HepG2 (cell line): ENCODE data around the gene CMKLR1. TPM values are rescaled to one million over a fixed set of nuclear protein-coding genes. Genes with fewer than 3 reads are reported as not detected.

Source experiments
- ATAC-seq: fragments of 200-7000 bp; cut with Tn5 transposase; 3 replicates; pipeline ENCODE4 v1.9.1; 2020; ENCODE audit warnings: mild to moderate bottlenecking, moderate library complexity
- BruUV-seq: library from RNA; stranded (reverse); fragments of 400-500 nt; replicated peaks from 2 replicates; lab custom pipeline; 2021; lab: Mats Ljungman, UMichigan
- CTCF ChIA-PET: fragments of 300-600 bp; formaldehyde crosslinking; extraction: SDS; loops from one replicate; lab custom pipeline; 2021; ENCODE audit warnings: low total read pairs, inconsistent platforms, low intra/inter-chr PET ratio; lab: Yijun Ruan, JAX
- POLR2A ChIA-PET: fragments of 350-600 bp; sonication (Branson Sonifier 250); formaldehyde crosslinking; loops from one replicate; lab custom pipeline; 2020; ENCODE audit warnings: antibody characterized with exemption, inconsistent platforms; lab: Yijun Ruan, JAX
- DNase-seq: peaks from one replicate; pipeline ENCODE4 v3.0.0-alpha.2; 2015; ENCODE audit warnings: low spot score
- FAIRE-seq: peaks from 3 replicates; lab custom pipeline; 2011; peaks lifted over from hg19 to GRCh38; lab: Jason Lieb, UNC
- H2AFZ ChIP-seq: one replicate; pipeline ENCODE4 v1.6.1; 2011; ENCODE audit warnings: low read length, inconsistent platforms
- H3K27ac ChIP-seq: fragments of 300-600 bp; 3 replicates; pipeline ENCODE4 v1.8.0; 2011; ENCODE audit warnings: mixed run types, mild to moderate bottlenecking, mixed read lengths, low read length, inconsistent platforms; ENCODE audit not compliant: insufficient read depth; ENCODE audit errors: extremely low read length
- H3K27me3 ChIP-seq, 2 experiments: fragments of 200-600 bp in 1 of 2; 2 replicates in 1 of 2; 3 replicates in 1 of 2; pipeline versions ENCODE4 v1.6.0 to v1.8.0; 2011; ENCODE audit warnings: low read length in 2 of 2, mild to moderate bottlenecking in 2 of 2, moderate library complexity in 2 of 2, inconsistent platforms in 1 of 2; ENCODE audit not compliant: insufficient read depth in 2 of 2, control insufficient read depth in 1 of 2
- H3K36me3 ChIP-seq, 2 experiments: fragments of 200-600 bp in 1 of 2; replicated peaks in 1 of 2; 2 replicates in 1 of 2; 3 replicates in 1 of 2; pipeline versions ENCODE4 v1.5.1 to v1.8.0; 2011; ENCODE audit warnings: low read length in 2 of 2, inconsistent platforms in 1 of 2; ENCODE audit not compliant: insufficient read depth in 2 of 2, control insufficient read depth in 1 of 2
- H3K4me1 ChIP-seq: 2 replicates; pipeline ENCODE4 v1.5.1; 2012; ENCODE audit warnings: low read length, inconsistent platforms; ENCODE audit not compliant: insufficient read depth
- H3K4me2 ChIP-seq: 2 replicates; pipeline ENCODE4 v1.6.0; 2011; ENCODE audit warnings: low read depth, low read length, inconsistent platforms
- H3K4me3 ChIP-seq, 3 experiments: fragments of 200-600 bp in 1 of 3; sonication (generic), shearing (Covaris generic) in 1 of 3; replicated peaks in 1 of 3; 2 replicates each; pipeline ENCODE4 v1.5.1; 2011 to 2016; ENCODE audit warnings: low read length in 3 of 3, inconsistent platforms in 2 of 3, low read depth in 2 of 3, mild to moderate bottlenecking in 2 of 3, control low read depth in 1 of 3, mixed read lengths in 1 of 3; ENCODE audit not compliant: insufficient read depth in 1 of 3
- H3K79me2 ChIP-seq: one replicate; pipeline ENCODE4 v1.6.1; 2011; ENCODE audit warnings: low read length, inconsistent platforms; ENCODE audit not compliant: insufficient read depth
- H3K9ac ChIP-seq: 2 replicates; pipeline ENCODE4 v1.6.0; 2011; ENCODE audit warnings: mild to moderate bottlenecking, low read depth, low read length, inconsistent platforms; ENCODE audit not compliant: insufficient read depth
- H3K9me3 ChIP-seq: 2 replicates; pipeline ENCODE4 v1.5.1; 2012; ENCODE audit warnings: mild to moderate bottlenecking, low read length
- H4K20me1 ChIP-seq: 2 replicates; pipeline ENCODE4 v1.6.0; 2011; ENCODE audit warnings: inconsistent platforms, mild to moderate bottlenecking, low read length, moderate library complexity; ENCODE audit not compliant: insufficient read depth
- EHMT2 ChIP-seq: fragments of 200-600 bp; sonication (generic); IDR thresholded peaks from 2 replicates; pipeline ENCODE4 v1.7.0; 2017; ENCODE audit warnings: antibody characterized with exemption, low read depth, low read length, borderline replicate concordance
- MIER2 ChIP-seq: IDR thresholded peaks from 2 replicates; pipeline ENCODE4 v1.6.1; 2016; ENCODE audit warnings: missing biosample characterization, missing genetic modification reagents
- REST ChIP-seq, 2 experiments: IDR thresholded peaks; 2 replicates each; pipeline ENCODE4 v1.6.1; 2011 to 2012; ENCODE audit warnings: low read length in 2 of 2, borderline replicate concordance in 1 of 2, low read depth in 1 of 2, mild to moderate bottlenecking in 1 of 2, moderate library complexity in 1 of 2
- ZHX1 ChIP-seq: sonication (generic); formaldehyde crosslinking; IDR thresholded peaks from 2 replicates; pipeline ENCODE4 v1.8.1; 2022; ENCODE audit warnings: low read depth, mild to moderate bottlenecking, missing genetic modification reagents
- ZNF207 ChIP-seq: fragments of 450-650 bp; IDR thresholded peaks from 2 replicates; pipeline ENCODE4 v1.6.1; 2016; ENCODE audit warnings: antibody characterized with exemption, borderline replicate concordance
- ZNF350 ChIP-seq: sonication (generic); formaldehyde crosslinking; IDR thresholded peaks from 2 replicates; pipeline ENCODE4 v1.4.0; 2020; ENCODE audit warnings: mild to moderate bottlenecking, low read depth, missing genetic modification reagents, borderline replicate concordance
- ZNF776 ChIP-seq: sonication (generic); formaldehyde crosslinking; IDR thresholded peaks from 2 replicates; pipeline ENCODE4 v1.4.0; 2020; ENCODE audit warnings: mild to moderate bottlenecking, missing genetic modification reagents
- WGBS: methylation state at CpG from one replicate; pipeline ENCODE4 v1.1.6; 2017; ENCODE audit warnings: low lambda C conversion rate; 5-methylcytosine and 5-hydroxymethylcytosine counted together
- in situ Hi-C: cut with HindIII; loops from 2 replicates; pipeline ENCODE4 v1.10.0; 2017; ENCODE audit warnings: low pct_unique_long_range_greater_than_20kb; ENCODE audit not compliant: extremely low pct_ligation_motif_present
- intact Hi-C: fragments of 100-400 bp; cut with micrococcal nuclease; formaldehyde crosslinking; loops from one replicate; pipeline ENCODE4 v1.10.0; 2022; ENCODE audit not compliant: unreplicated experiment
- polyA plus RNA-seq, 8 experiments: library from polyadenylated mRNA; depleted of rRNA in 3 of 8; stranded (reverse) in 7 of 8; unstranded in 1 of 8; fragments of >200 nt; fragmentation: Illumina TruSeq in 4 of 8; extraction: Trizol in 4 of 8; gene quantifications; 2 replicates each; pipeline versions ENCODE4 v1.2.1 to v1.2.3, GENCODE V29; 2011 to 2016; ENCODE audit warnings: low read depth in 4 of 8, missing spikeins in 1 of 8, mixed read lengths in 1 of 8; ENCODE audit not compliant: insufficient read depth in 1 of 8
- total RNA-seq, 5 experiments: library from RNA; depleted of rRNA; stranded (reverse); fragments of >200 nt; fragmentation: Illumina TruSeq; extraction: Trizol; gene quantifications; 2 replicates each; pipeline ENCODE4 v1.2.3, GENCODE V29; 2016; ENCODE audit warnings: low read depth in 1 of 5

CMKLR1 gene
- total and polyA plus RNA-seq, 2 of the 13 experiments (the other 11 are each of a cell fraction or from before 2014, with no cell fraction given), result not detected

GRCh38 chr12:108381787-108382436 is 42.8 kb upstream of the CMKLR1 start:
- Histone ChIP-seq H3K27me3 (no peaks in the 10 kb centered on the region), H3K4me3 (no peak overlapping the region), H2AFZ (no peak overlapping the region)
- FAIRE-seq, result no peak
- TF ChIP-seq REST (IDR thresholded peaks at IDR 0.05; ENCODE audit: borderline replicate concordance in 1 of 2, low read depth in 1 of 2, low read length in 2 of 2), result peak; percentile 67 to 94
- no peak for TF ChIP-seq ZNF207
- TF ChIP-seq ZHX1 (CRISPR knock-in tag), result no peak
- TF ChIP-seq EHMT2, result peak; percentile 61; the same call in 1 of the 2 replicates
- no peak for TF ChIP-seq ZNF776
- peak; percentile 93 for TF ChIP-seq MIER2 (CRISPR knock-in tag)
- no peak for TF ChIP-seq ZNF350 (CRISPR knock-in tag)
- TF ChIP-seq, all 625 proteins: peak for 3
- Histone ChIP-seq H3K79me2 (no peaks in the 10 kb centered on the region), H3K4me2 (no peak overlapping the region), H3K27ac (no peak overlapping the region), H3K9me3 (no peaks in the 10 kb centered on the region), H3K9ac (no peak overlapping the region), H3K36me3 (no peaks in the 10 kb centered on the region), H3K4me1 (no peaks in the 10 kb centered on the region), H4K20me1 (no peaks in the 10 kb centered on the region)
- ChIA-PET CTCF (no interaction called here), POLR2A (no interaction called here)
- BruUV-seq, result no TSS peak
- 40% methylated on average over 6 of the region's 8 CpGs for whole genome bisulfite sequencing
- DNase-seq, result no peak
- in situ Hi-C loops, result no loop called here
- ATAC-seq, result no peak
- intact Hi-C loops, result no loop called here
